ENCODE measurements around the gene GPM6B.

DNA sequence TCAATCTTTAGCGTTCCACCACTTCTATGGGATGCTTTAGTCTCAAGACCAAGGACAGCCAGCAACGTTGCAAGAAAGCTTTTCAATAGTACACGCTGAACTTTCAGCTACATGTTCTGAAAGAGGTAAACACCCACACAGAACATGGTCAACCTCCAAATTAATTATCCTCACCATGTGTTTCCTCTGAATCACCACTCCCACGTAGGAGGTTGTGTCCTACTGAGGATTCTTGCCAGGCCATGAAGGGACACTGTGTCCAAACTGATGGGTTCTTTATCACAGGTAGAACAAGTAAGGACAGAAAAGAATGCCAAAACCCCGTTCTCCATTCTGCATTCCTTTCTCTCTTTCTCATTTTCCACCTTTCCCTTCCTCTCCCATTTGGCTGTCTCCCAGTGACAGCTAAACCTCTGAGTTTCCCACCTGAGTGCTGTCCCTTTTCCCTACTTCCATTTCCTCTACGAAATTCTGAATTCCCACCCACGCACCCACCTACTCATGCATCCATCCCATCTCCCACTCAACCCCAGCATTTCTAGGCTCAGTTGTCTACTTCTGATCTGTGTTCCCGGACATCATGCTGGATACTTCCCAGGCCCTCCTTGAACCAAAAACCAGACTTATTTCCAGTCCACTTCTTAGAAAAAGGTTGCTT is 29.0 kb upstream of the GPM6B start:
- TF ChIP-seq, protein P1, sequence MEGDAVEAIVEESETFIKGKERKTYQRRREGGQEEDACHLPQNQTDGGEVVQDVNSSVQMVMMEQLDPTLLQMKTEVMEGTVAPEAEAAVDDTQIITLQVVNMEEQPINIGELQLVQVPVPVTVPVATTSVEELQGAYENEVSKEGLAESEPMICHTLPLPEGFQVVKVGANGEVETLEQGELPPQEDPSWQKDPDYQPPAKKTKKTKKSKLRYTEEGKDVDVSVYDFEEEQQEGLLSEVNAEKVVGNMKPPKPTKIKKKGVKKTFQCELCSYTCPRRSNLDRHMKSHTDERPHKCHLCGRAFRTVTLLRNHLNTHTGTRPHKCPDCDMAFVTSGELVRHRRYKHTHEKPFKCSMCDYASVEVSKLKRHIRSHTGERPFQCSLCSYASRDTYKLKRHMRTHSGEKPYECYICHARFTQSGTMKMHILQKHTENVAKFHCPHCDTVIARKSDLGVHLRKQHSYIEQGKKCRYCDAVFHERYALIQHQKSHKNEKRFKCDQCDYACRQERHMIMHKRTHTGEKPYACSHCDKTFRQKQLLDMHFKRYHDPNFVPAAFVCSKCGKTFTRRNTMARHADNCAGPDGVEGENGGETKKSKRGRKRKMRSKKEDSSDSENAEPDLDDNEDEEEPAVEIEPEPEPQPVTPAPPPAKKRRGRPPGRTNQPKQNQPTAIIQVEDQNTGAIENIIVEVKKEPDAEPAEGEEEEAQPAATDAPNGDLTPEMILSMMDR (IDR thresholded peaks at IDR 0.05 in 8 of 11, conservative IDR thresholded peaks at IDR 0.05 in 3 of 11), result no peak
- no peak for TF ChIP-seq POLR2A (IDR thresholded peaks at IDR 0.05)
- TF ChIP-seq POLR2AphosphoS5 (IDR thresholded peaks at IDR 0.05), result no peak
